ENCODE data around the gene ERN2. TPM values are rescaled to one million over a fixed set of nuclear protein-coding genes. Genes with fewer than 3 reads are reported as not detected.
"Not testable (repeated sequence)": the region's sequence is repeated elsewhere in the genome, so short reads cannot be mapped to it uniquely, and the experiment has no call there.

Gene ERN2
- total and polyA plus RNA-seq, 2 of the 13 experiments (the other 11 are each of a cell fraction or from before 2014, with no cell fraction given), result 2.2 to 3.5 TPM

DNA sequence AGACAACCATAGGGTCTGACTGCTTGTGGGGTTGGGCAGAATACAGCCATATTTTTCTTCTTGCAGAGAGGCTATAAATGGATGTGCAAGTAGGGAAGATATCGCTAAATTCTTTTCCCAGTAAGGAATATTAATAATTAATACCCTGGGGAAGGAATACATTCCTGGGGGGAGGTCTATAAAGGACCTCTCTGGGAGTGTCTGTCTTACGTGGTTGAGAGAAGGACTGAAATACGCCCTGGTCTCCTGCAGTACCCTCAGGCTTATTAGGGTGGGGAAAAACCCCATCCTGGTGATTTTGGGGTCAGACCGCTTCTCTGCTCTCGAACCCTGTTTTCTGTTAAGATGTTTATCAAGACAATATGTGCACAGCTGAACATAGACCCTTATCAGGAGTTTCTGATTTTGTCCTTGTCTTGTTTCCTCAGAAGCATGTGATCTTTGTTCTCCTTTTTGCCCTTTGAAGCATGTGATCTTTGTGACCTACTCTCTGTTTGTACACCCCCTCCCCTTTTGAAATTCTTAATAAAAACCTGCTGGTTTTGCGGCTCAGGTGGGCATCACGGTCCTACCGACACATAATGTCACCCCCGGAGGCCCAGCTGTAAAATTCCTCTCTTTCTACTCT is 9.7 kb upstream of the ERN2 start (continued):
- TF ChIP-seq NR2F6 (IDR thresholded peaks at IDR 0.05), result peak; percentile 70
- TF ChIP-seq NR2F6 (CRISPR knock-in tag; IDR thresholded peaks at IDR 0.05), result peak; percentile 47; the same call in 1 of the 2 replicates
- peak; percentile 64; the same call in 1 of the 2 replicates for TF ChIP-seq NR2F2 (IDR thresholded peaks at IDR 0.05; ENCODE audit: borderline replicate concordance, low read depth)
- TF ChIP-seq FOXA3 (CRISPR knock-in tag; IDR thresholded peaks at IDR 0.05), result peak; percentile 63
- TF ChIP-seq ZMYM3 (CRISPR knock-in tag; IDR thresholded peaks at IDR 0.05), result 0 out of 2 replicates have a peak, but pooled peaks have one; percentile 36
- 0 out of 2 replicates have a peak, but pooled peaks have one; percentile 14 for TF ChIP-seq THAP11 (CRISPR knock-in tag; IDR thresholded peaks at IDR 0.05)
- TF ChIP-seq, protein P1, sequence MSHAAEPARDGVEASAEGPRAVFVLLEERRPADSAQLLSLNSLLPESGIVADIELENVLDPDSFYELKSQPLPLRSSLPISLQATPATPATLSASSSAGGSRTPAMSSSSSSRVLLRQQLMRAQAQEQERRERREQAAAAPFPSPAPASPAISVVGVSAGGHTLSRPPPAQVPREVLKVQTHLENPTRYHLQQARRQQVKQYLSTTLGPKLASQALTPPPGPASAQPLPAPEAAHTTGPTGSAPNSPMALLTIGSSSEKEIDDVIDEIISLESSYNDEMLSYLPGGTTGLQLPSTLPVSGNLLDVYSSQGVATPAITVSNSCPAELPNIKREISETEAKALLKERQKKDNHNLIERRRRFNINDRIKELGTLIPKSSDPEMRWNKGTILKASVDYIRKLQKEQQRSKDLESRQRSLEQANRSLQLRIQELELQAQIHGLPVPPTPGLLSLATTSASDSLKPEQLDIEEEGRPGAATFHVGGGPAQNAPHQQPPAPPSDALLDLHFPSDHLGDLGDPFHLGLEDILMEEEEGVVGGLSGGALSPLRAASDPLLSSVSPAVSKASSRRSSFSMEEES (CRISPR knock-in tag; IDR thresholded peaks at IDR 0.05), result peak; percentile 88
- peak; percentile 47; the same call in 1 of the 2 replicates for TF ChIP-seq BCL6 (CRISPR knock-in tag; IDR thresholded peaks at IDR 0.05)
- not testable (repeated sequence) for TF ChIP-seq SOX13 (IDR thresholded peaks at IDR 0.05); EP300 (CRISPR knock-in tag; IDR thresholded peaks at IDR 0.05; ENCODE audit: borderline replicate concordance)
- peak in 1 of 2 experiments; percentile 73; a peak in 2 of 4 replicates for TF ChIP-seq SOX13 (CRISPR knock-in tag; conservative IDR thresholded peaks at IDR 0.05 in 1 of 2, IDR thresholded peaks at IDR 0.05 in 1 of 2)
- peak; percentile 33 for TF ChIP-seq ZEB1 (IDR thresholded peaks at IDR 0.05; ENCODE audit: insufficient replicate concordance, low read depth)
- TF ChIP-seq EP300 (IDR thresholded peaks at IDR 0.05; ENCODE audit: low read depth in 2 of 2, low read length in 2 of 2), result peak in 1 of 2 experiments; percentile 57; a peak in 1 of 4 replicates
- TF ChIP-seq ISL2 (CRISPR knock-in tag; IDR thresholded peaks at IDR 0.05), result 0 out of 2 replicates have a peak, but pooled peaks have one; percentile 24
- TF ChIP-seq PPARG (CRISPR knock-in tag; conservative IDR thresholded peaks at IDR 0.05), result peak; percentile 49; the same call in 1 of the 2 replicates
- peak; percentile 44; the same call in 1 of the 2 replicates for TF ChIP-seq REPIN1 (CRISPR knock-in tag; IDR thresholded peaks at IDR 0.05; ENCODE audit: borderline replicate concordance, low read depth)
- peak; percentile 83 for TF ChIP-seq HNF4A (CRISPR knock-in tag; IDR thresholded peaks at IDR 0.05)
- TF ChIP-seq ZNF879 (CRISPR knock-in tag; IDR thresholded peaks at IDR 0.05), result 0 out of 2 replicates have a peak, but pooled peaks have one; percentile 43
- TF ChIP-seq NCOR1 (IDR thresholded peaks at IDR 0.05; ENCODE audit: borderline replicate concordance, low read length), result peak; percentile 49; the same call in 1 of the 2 replicates
- TF ChIP-seq, protein P2, sequence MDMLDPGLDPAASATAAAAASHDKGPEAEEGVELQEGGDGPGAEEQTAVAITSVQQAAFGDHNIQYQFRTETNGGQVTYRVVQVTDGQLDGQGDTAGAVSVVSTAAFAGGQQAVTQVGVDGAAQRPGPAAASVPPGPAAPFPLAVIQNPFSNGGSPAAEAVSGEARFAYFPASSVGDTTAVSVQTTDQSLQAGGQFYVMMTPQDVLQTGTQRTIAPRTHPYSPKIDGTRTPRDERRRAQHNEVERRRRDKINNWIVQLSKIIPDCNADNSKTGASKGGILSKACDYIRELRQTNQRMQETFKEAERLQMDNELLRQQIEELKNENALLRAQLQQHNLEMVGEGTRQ (IDR thresholded peaks at IDR 0.05; ENCODE audit: low read depth, low read length), result not testable (repeated sequence)
- TF ChIP-seq, protein P2 (CRISPR knock-in tag; IDR thresholded peaks at IDR 0.05; ENCODE audit: borderline replicate concordance), result 0 out of 2 replicates have a peak, but pooled peaks have one; percentile 33
- peak; percentile 60; the same call in 1 of the 2 replicates for TF ChIP-seq NCOA2 (CRISPR knock-in tag; IDR thresholded peaks at IDR 0.05)
- 0 out of 2 replicates have a peak, but pooled peaks have one; percentile 40 for TF ChIP-seq RXRB (CRISPR knock-in tag; IDR thresholded peaks at IDR 0.05; ENCODE audit: borderline replicate concordance)

Data from HepG2 (cell line).